ENCODE results near the gene PHAF1. TPM values are rescaled to one million over a fixed set of nuclear protein-coding genes. Genes with fewer than 3 reads are reported as not detected.

Gene PHAF1
- polyA plus RNA-seq (ENCODE audit: insufficient read length in 4 of 4) = 10 to 100 TPM; 21.1 to 24.2 (median 22.5) TPM

DNA sequence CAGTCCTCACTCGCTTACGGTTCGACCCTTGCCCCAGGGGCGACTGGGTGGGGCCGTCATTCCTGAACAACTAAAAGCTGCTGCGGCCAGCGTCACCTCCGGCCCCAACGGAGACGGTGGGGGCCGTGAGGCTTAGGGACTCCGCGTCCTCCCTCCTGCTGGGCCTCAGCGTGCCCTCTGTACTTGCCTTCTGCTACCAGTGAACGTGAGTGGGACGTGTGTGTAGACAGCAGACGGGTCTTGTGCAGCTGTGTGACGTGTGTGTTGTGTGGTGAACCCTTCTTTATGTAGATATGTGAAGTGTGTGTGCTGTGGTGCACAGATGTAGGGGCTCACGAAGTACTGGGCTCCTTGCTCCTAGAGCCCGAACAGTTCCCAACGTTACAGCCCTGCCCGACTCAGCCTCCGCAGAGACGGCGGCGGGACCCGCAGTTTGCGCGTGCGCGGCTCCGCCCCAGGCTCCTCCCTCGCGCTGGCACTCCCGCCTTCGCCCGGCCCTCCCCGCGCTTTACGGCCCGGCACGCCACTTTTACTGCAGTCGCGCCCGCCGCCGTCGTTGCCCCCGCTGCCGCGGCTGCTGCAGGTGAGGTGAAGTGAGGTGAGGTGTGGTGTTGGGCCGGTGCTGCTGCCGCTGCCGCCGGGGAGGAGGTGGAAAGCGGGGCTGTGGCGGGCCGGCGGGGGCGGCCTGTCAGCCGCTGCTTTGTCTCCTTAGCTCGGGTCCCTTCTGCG lies at the start of gene PHAF1:
TSS of gene PHAF1 (plus strand) at position 535 of the 729 bp plus-strand sequence. CDS start 235 bp downstream, outside the sequence.
- peak; percentile 85 to 95 (median 88) for DNase-seq (ENCODE audit: low read depth in 4 of 4, low spot score in 3 of 4)

DNA sequence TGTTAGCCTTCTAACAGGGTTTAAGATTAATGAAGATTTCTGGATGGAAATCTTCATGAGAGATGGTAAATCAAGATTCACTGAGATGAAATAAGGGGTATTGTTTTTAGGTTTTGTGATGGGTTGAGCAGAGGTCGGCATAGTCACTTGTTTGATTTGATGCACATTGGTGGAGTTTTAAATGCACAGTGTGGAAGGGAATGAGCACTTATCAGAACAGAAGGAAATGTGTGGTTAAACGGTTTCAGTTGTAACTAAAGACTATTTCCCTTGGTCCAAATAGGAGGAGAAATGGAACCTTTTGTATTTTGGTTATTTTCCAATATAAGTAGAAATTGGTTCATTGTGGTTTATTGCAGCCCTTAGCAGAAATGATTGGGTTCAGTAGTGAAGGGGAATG lies 46.7 kb upstream of the PHAF1 start:
- DNase-seq (ENCODE audit: low read depth in 4 of 4, low spot score in 3 of 4) = no peak

DNA sequence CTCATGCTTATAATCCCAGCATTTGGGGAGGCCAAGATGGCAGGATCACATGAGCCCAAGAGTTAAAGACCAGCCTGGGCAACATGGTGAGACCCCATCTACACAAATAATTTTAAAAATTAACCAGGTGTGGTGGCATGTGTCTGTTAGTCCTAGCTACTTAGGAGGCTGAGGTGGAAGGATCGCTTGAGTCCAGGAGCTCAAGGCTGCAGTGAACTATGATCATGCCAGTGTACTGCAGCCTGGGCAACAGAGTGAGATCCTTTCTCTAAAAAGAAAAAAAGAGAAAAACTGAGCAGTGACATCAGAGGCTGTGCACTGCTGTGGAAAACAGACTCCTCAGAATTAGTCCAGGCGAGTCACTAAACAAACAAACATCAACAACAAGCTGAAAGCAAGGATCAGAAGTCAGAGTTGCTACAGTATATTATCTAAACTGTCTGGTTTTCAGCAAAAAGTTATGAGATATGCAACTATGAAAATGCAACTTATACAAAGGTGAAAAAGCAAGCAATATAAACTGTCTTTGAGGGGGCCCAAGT lies 41.5 kb upstream of the PHAF1 start:
- no peak for DNase-seq (ENCODE audit: low read depth in 4 of 4, low spot score in 3 of 4)

DNA sequence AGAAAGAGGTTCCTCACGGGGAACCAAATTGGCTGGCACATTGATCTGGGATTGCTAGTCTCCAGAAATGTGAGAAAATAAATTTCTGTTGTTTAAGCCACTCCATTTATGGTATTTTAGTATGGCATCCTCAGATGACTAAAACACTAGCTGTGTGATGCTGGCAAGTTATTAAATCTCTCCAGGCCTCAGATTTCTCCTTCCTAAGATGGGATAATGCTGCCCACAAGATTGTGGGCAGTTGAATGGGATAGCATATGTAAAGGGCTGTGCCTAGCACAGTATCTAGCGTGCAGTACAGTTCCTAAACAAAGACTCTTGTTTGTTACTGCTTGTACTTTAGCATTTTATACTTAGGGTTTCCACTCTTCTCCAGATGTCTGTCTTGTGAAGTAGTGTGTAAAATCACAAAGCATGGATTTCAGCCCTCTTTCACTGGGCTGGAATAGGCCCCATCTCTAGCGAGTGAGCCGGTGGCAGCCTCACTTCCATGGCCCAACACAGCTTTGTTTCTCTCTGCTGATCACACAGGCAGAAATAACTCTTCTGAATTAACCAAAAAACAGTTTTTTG lies 38.2 kb upstream of the PHAF1 start:
- DNase-seq (ENCODE audit: low read depth in 4 of 4, low spot score in 3 of 4) = no peak

DNA sequence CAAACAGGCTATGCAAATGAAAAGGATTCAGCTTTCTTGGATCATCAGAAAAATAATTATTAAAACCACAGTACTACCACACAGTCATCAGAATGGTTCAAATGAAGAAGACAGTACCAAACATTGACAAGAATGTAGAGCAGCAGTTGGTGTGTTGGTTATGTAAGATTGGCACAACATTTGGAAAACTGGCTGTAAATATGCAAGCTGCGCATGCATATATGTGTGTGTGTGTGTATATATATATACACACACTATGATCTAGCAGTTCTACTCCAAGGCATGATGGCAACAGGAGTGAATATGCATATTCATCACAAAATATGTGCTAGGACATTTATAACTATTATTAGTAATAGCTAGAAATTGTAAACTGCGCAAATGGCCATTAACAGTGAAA lies 34.4 kb upstream of the PHAF1 start:
- no peak for DNase-seq (ENCODE audit: low read depth in 4 of 4, low spot score in 3 of 4)

DNA sequence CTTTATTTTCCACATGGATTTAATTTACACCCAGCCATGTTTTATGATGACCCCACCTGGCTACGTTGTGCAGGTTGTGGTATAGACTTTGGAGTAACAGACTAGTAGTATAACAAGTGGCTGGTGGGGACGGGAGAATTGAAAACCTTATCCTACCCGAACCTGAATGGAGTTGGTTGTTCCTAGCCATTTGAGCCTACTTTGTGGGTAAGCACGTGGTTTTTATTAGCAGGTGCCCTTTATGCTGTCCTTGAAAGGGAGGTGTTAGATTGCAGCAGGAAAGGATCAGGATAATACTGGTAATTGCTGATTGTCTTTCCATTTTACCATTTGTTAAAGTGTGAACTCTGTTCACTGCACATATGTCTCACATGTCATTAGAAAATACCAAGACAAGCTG lies 31.9 kb upstream of the PHAF1 start:
- no peak for DNase-seq (ENCODE audit: low read depth in 4 of 4, low spot score in 3 of 4)

DNA sequence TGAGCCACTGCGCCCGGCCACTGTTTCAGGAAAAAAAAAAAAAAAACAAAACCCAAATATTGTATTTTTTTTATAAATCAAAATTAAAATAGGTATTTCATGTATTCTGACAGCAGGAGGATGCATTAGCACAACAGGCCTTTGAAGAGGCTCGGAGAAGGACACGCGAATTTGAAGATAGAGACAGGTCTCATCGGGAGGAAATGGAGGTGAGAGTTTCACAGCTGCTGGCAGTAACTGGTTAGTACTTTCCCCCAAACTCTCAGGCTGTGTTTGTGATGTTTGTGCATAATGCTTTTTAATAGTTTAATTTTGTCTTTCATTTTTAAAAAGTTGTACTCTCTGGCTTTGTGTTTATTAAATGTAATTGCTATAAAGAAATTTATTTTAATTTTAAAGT lies 27.6 kb upstream of the PHAF1 start:
- no peak for DNase-seq (ENCODE audit: low read depth in 4 of 4, low spot score in 3 of 4)

DNA sequence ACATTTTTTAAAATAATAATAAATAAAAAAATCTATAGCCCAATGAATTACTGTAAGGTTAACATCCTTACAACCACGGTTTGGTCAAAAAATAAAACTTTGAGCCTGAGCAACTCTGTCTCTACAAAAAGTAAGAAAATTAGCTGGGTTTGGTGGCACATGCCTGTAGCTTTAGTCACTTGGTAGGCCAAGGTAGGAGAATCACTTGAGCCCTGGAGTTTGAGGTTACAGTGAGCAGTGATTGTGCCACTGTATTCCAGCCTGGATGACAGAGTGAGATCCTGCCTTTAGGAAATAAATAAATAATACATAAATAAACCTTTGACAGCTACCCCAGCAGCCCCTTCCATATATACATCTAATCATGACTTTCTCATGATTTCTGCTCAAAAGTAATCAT lies 26.9 kb upstream of the PHAF1 start:
- no peak for DNase-seq (ENCODE audit: low read depth in 4 of 4, low spot score in 3 of 4)

DNA sequence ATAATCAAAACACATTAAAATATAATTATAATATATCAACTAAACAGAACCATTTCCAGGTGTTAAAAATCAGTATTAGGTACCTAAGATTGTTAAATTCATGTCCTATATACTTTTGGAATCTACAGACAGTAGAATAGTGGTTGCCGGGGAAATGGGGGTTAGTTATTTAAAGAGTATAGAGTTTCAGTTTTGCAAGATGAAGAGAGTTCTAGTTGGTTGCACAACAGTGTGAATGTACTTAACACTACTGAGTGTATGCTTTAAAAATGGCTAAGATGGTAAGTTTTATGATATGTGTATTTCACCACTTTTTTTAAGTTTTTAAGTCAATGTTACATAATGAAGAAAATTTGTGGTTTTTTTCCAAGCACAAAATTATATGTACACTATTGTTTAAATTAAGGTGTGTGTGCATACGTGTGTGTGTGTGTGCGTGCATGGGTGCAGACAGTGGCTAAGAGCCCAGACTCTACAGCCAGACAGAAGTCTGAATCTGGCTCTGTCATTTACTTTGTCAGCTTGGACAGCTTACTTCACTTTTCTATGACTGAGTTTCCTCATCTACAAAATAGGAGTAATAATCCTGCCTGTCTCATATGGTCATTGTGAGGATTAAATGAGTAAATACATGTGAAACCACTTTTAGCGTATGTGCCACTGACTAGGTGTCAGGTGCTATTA lies 25.3 kb upstream of the PHAF1 start:
- no peak for DNase-seq (ENCODE audit: low read depth in 4 of 4, low spot score in 3 of 4)

DNA sequence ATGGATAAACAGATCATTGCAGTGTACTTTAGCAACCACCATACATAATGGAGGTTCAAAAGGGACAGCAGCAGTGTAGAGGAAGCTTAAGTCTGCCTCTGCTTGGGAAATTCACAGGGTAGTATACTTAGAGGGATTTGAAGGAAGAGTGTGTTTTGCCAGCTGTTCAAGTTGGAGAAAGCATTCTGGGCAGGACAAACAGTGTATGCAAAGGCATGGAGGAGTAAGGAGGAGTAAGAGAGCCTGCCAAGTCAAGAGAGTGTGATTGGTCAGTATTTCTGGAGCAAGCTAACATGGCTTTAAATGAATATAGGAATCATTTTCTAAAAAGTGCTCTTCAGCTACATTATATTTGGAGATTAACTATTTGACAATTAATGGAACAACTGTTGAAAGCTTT lies 22.9 kb upstream of the PHAF1 start:
- DNase-seq (ENCODE audit: low read depth in 4 of 4, low spot score in 3 of 4) = no peak

DNA sequence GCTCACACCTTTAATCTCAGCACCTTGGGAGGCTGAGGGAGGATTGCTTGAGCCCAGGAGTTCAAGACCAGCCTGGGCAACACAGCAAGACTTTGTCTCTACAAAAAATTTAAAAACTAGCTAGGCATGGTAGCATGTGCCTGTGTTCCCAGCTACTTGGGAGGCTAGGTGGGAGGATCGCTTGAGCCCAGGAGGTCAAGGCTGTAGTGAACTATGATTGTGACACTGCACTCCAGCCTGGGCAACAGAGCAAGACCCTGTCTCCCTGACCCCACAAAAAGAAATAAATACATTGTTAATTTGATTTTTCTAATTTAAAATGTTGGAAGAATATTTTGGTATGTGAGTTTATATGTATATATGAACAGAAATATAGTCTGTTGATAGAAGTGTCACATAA lies 22.4 kb upstream of the PHAF1 start:
- no peak for DNase-seq (ENCODE audit: low read depth in 4 of 4, low spot score in 3 of 4)

DNA sequence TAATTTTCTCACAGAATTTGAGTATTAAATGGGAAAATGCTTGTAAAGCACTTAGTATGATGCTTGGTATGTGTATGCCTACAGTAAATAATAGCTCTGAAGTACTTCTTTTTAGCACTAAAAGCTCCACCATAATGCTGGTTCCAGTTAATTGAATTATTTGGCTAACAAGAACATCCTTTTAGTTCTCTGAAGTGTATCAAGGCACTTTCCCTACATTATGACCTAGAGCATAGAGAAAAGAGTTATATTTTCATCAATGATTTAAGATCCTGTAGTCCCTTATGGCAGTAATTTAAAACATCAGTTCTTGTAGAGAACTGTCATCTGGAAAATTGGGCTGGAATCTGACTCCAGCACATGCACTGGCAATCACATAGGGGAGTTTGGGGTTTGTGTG lies 21.9 kb upstream of the PHAF1 start:
- DNase-seq (ENCODE audit: low read depth in 4 of 4, low spot score in 3 of 4) = no peak

DNA sequence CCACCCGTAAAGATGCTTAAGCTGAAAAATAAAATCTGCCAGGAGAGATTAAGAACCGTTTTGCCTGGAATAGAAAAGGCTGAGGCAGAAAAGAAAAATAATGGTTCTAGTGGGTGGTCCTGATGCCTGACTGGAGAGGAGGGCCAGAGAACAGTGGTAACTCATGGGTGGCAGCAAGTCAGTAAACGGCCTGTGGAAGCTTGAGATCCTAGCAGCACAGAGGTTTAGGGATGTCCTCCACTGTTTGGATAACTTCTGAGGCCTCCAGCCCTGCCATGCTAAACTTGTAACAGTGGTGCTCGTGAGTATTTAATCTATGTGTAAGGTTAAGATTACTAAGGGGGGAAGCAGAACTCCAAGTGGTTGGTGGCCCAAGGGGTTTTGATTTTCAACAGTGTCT lies 21.2 kb upstream of the PHAF1 start:
- no peak for DNase-seq (ENCODE audit: low read depth in 4 of 4, low spot score in 3 of 4)

DNA sequence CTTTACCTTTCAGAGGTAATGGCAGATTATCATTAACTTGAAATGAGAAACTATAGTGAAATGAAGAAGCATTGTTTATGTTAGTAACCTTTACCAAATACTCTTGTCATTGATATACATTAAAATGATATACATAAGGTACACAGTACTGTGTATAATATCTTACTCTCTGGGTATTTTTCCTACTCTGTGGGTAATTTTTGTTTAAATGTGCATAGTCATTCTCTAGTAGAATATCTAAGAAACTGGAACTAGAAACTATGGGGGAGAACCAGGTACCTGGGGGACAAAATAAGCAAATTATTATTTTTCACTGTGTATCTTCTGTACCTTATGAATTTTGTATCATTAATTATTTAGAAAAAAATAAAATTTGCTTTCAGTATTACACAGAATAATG lies 20.6 kb upstream of the PHAF1 start:
- DNase-seq (ENCODE audit: low read depth in 4 of 4, low spot score in 3 of 4) = no peak

DNA sequence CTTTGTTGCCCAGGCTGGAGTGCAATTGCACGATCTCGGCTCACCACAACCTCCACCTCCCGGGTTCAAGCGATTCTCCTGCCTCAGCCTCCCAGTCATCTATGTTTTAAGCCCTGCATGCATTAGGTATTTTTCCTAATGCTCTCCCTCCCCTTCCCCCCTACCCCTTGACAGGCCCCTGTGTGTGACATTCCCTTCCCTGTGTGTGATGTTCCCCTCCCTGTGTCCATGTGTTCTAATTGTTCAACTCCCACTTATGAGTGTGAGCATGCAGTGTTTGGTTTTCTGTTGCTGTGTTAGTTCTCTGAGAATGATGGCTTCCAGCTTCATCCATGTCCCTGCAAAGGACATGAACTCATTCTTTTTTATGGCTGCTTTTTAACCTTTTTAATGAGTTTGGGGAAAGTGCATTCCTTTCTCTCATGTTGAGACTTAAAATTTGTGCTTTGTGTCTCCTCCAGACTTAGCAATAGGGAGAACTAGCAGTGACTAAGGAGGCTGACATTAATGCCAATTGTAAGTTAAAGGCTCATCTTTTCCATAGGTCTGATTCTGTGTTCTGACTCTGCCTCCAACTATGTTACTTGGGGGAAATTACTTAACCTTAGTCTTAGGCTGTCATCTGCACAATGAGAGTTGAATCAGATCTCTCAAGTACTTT lies 17.7 kb upstream of the PHAF1 start:
- DNase-seq (ENCODE audit: low read depth in 4 of 4, low spot score in 3 of 4) = no peak

DNA sequence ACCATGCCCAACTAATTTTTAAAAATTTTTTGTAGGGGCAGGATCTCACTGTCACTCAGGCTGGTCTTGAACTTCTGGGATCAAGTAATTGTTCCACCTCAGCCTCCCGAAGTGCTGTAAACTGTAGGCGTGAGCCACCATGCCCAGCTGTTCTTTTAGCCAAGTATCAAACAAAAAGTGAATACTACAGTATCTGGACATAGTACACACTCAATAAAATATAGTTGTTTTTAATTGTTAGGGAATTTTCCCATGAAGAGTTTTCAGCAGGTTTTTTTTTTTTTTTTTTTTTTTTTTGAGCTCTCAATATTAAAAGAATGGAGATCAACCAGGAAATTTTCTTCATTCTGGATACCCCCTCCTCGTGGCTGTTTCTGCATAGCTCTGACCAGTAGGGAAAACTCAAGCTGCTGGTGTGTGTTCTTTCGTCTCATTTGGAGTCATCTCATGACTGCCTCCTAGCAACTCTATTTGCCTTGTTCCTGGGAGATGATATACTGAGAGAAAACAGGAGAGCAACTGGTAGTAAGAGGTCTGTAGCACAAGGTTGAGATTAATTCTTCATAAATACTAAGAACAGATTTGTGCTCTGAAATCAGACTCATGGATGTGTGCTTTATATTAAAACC lies 16.5 kb upstream of the PHAF1 start:
- DNase-seq (ENCODE audit: low read depth in 4 of 4, low spot score in 3 of 4) = no peak

DNA sequence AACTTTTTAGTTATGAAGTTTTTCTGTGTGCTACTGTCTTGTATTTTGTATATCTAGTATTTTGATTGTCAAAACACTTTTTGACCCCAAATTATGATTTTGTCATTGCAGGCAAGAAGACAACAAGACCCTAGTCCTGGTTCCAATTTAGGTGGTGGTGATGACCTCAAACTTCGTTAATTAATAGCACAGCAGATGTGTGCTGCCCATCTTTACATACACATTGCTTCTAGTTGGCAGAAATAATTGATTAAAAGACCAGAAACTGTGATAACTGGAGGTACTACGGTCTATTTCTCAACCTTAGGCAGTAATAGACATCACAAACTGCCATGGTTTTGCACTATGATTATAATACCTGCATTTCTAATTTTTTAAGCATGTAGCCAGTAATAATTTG lies 11.1 kb upstream of the PHAF1 start:
- DNase-seq (ENCODE audit: low read depth in 4 of 4, low spot score in 3 of 4) = no peak

DNA sequence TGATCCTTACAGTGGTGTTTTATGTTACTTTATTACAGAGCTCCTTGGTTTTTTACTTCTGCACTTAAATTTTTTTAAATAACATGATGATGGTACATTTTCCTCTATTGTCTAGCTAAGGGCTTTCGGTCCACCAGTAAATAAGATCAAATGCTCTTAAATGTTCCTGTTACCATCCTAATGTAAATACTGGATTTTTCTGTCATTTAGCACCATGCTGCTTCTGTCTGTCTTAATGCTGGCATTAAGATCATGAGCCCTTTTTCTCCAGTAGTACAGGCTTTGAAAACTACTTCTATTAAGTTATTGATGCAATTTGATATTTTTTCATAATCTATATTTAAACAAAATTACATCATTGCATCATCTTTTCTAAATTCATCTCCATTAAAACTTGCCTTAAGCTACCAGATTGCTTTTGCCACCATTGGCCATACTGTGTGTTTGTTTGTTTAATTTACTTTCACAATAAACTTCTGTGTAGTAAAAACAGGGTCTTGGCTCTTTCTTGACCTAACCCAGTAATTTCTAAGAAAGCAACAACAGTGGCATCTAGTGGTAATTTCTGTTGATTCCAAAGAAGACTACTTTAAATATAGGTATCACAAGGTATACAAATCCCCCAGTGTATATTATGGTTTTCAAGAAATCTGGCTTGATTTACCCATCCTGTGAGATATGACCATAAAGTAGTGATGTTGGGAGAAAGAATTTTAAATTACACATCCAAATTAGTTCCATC lies 9.0 kb upstream of the PHAF1 start:
- DNase-seq (ENCODE audit: low read depth in 4 of 4, low spot score in 3 of 4) = no peak

DNA sequence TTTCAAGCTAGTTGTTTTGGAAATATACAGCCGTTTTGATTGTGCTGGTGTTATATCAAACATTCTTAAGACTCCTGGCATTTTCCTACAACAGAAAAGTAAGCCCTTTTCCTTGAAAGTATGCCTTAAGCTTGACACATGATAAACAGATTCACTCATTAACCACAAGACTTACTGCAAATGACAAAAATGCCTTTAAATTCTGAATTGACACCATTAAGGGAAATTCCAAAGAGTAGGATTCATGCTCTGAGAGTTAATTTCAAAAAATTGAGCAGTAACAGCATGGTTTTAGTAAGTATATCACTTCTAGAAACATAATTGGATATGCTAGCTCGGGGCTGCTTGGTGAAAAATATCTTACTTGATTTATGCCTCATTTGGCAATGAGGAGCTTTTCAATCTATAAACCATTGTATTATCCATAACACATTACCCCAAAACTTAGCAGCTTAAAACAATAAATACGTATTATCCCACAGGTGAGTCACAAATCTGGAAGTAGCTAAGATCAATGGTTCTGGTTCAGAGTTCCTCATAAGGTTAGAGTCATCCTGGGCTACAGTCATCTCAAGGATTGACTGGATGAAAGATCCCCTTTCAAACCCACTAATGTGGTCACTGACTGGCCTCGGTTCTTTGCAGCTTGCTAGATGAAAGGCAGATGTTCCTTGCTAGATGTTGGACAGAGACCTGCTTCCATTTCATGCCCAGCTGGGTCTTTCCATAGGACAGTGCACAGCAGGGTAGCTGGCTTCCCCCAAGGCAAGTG lies 8.2 kb upstream of the PHAF1 start:
- no peak for DNase-seq (ENCODE audit: low read depth in 4 of 4, low spot score in 3 of 4)

Measured in right renal pelvis (tissue), 4 donors.